Measurements from ENCODE around the gene MAP3K2.

GRCh38 chr2:127342101-127342500 is 45.7 kb downstream of the MAP3K2 start:
- no peak for TF ChIP-seq CTCF (IDR thresholded peaks at IDR 0.05)
- TF ChIP-seq POLR2A (IDR thresholded peaks at IDR 0.05): no peak

Data from esophagus squamous epithelium (tissue), 4 donors.